AG04450 (cell line): Measurements from ENCODE around the gene IFI27. TPM values are rescaled to one million over a fixed set of nuclear protein-coding genes. Genes with fewer than 3 reads are reported as not detected.

Source experiments
- CTCF ChIA-PET: fragments of 300-600, 350-600 bp; formaldehyde crosslinking; extraction: SDS; loops from one replicate; lab custom pipeline; 2022; ENCODE audit warnings: antibody characterized with exemption, inconsistent platforms; lab: Charles Lee
- POLR2A ChIA-PET: fragments of 350-600 bp; formaldehyde crosslinking; extraction: SDS; loops from one replicate; lab custom pipeline; 2021; ENCODE audit warnings: antibody characterized with exemption, inconsistent platforms; lab: Yijun Ruan, JAX
- DNase-seq: peaks from one replicate; pipeline ENCODE4 v3.0.0-alpha.2; 2011; ENCODE audit warnings: low read depth, low spot score
- H3K27ac ChIP-seq: one replicate; pipeline ENCODE4 v1.5.1; 2012; ENCODE audit warnings: low read depth, low read length, control low read depth
- H3K27me3 ChIP-seq: one replicate; pipeline ENCODE4 v1.6.0; 2012; ENCODE audit warnings: low read length; ENCODE audit not compliant: control insufficient read depth, insufficient read depth
- H3K4me3 ChIP-seq: 2 replicates; pipeline ENCODE4 v1.5.1; 2011; ENCODE audit warnings: mild to moderate bottlenecking, low read depth, low read length, control low read depth
- H3K9me3 ChIP-seq: 2 replicates; pipeline ENCODE4 v1.5.1; 2012; ENCODE audit warnings: low read length; ENCODE audit not compliant: control insufficient read depth, insufficient read depth
- CTCF ChIP-seq: IDR thresholded peaks from 2 replicates; pipeline ENCODE4 v1.5.1; 2011; ENCODE audit warnings: low read depth, low read length, control low read depth, inconsistent platforms
- polyA plus RNA-seq: library from polyadenylated mRNA; depleted of rRNA; stranded (reverse); fragments of >200 nt; gene quantifications from 2 replicates; pipeline ENCODE4 v1.2.3, GENCODE V29; 2011

IFI27 gene
- polyA plus RNA-seq, 1 experiment: 1.4 TPM

- Histone ChIP-seq H3K4me3 (no peak overlapping the region), H3K9me3 (peaks cover 11% of the 10 kb centered on the region), H3K27ac (no peak overlapping the region), H3K27me3 (peaks cover 9% of the 10 kb centered on the region)
- DNase-seq: no peak
- CTCF ChIA-PET: interaction anchor here (3.2 kb wide), 1 partner anchor 15 kb away, joined by 16 read pairs; no protein-coding TSS in a partner anchor
- TF ChIP-seq CTCF: no peak
- POLR2A ChIA-PET: no interaction called here
Measured at GRCh38 chr14:94116701-94117100, 6.2 kb downstream of the IFI27 start.

- Histone ChIP-seq H3K27me3 (peaks cover 9% of the 10 kb centered on the region), H3K9me3 (peaks cover 11% of the 10 kb centered on the region), H3K4me3 (no peak overlapping the region), H3K27ac (no peak overlapping the region)
- POLR2A ChIA-PET: no interaction called here
- CTCF ChIA-PET: interaction anchor here (1.1 to 1.6 kb wide), 2 partner anchors 14 to 19 kb away, joined by 3 to 5 read pairs; no protein-coding TSS in a partner anchor
- DNase-seq: no peak
- no peak for TF ChIP-seq CTCF
Measured at GRCh38 chr14:94117856-94118255, 7.3 kb downstream of the IFI27 start.

- Histone ChIP-seq H3K27me3 (peaks cover 9% of the 10 kb centered on the region), H3K9me3 (peaks cover 11% of the 10 kb centered on the region), H3K4me3 (no peak overlapping the region), H3K27ac (no peak overlapping the region)
- ChIA-PET CTCF (interaction anchor here (0.6 kb wide), 1 partner anchor 12 kb away, joined by 5 read pairs; no protein-coding TSS in a partner anchor), POLR2A (no interaction called here)
- TF ChIP-seq CTCF: no peak
- no peak for DNase-seq
Measured at GRCh38 chr14:94119071-94119470, 8.5 kb downstream of the IFI27 start.

- Histone ChIP-seq H3K9me3 (peaks cover 6% of the 10 kb centered on the region), H3K27ac (peak overlapping the region; percentile 39), H3K27me3 (peaks cover 6% of the 10 kb centered on the region), H3K4me3 (no peak overlapping the region)
- POLR2A ChIA-PET: no interaction called here
- peak; percentile 13 for DNase-seq
- TF ChIP-seq CTCF: no peak
- CTCF ChIA-PET: interaction anchor here (2.0 kb wide), 1 partner anchor 12 kb away, joined by 8 read pairs; no protein-coding TSS in a partner anchor
Measured at GRCh38 chr14:94120667-94121340, 10.3 kb downstream of the IFI27 start.

GRCh38 chr14:94121485-94121884 lies 10.9 kb downstream of the IFI27 start:
- DNase-seq: no peak
- peak overlapping the region; percentile 11 for H3K27ac ChIP-seq

More at GRCh38 chr14:94121485-94121884, 10.9 kb downstream of the IFI27 start:
- POLR2A ChIA-PET: no interaction called here
- Histone ChIP-seq H3K4me3 (no peak overlapping the region), H3K9me3 (peaks cover 6% of the 10 kb centered on the region; the same call in 1 of the 2 replicates), H3K27me3 (peaks cover 4% of the 10 kb centered on the region)
- TF ChIP-seq CTCF: no peak
- CTCF ChIA-PET: interaction anchor here (1.0 to 2.0 kb wide), 3 partner anchors 11 to 59 kb away, joined by 3 to 8 read pairs (median 5); no protein-coding TSS in a partner anchor
